T-helper 1 cell treated with Interleukin-12 subunit alpha and Interleukin-12 subunit beta and Interleukin-4 antibody, amounts not matched to agents 30 μg/mL and 1 μg/mL, for 36 hours (primary cell): ENCODE measurements around the gene DLGAP4.

Source experiments
- H3K27ac Mint-ChIP-seq: one replicate; pipeline ENCODE4 v1.8.0; 2021; ENCODE audit warnings: mild to moderate bottlenecking, mixed read lengths
- H3K27me3 Mint-ChIP-seq: one replicate; pipeline ENCODE4 v1.8.0; 2021; ENCODE audit warnings: low read depth, mixed read lengths
- H3K36me3 Mint-ChIP-seq: one replicate; pipeline ENCODE4 v1.8.0; 2021; ENCODE audit warnings: low read depth, mixed read lengths
- H3K4me1 Mint-ChIP-seq: one replicate; pipeline ENCODE4 v1.8.0; 2021; ENCODE audit warnings: low read depth, mixed read lengths
- H3K4me3 Mint-ChIP-seq: one replicate; pipeline ENCODE4 v1.8.0; 2021; ENCODE audit warnings: mild to moderate bottlenecking, moderate library complexity, mixed read lengths
- H3K9me3 Mint-ChIP-seq: one replicate; pipeline ENCODE4 v1.8.0; 2021; ENCODE audit warnings: mixed read lengths

The DLGAP4 gene

DNA sequence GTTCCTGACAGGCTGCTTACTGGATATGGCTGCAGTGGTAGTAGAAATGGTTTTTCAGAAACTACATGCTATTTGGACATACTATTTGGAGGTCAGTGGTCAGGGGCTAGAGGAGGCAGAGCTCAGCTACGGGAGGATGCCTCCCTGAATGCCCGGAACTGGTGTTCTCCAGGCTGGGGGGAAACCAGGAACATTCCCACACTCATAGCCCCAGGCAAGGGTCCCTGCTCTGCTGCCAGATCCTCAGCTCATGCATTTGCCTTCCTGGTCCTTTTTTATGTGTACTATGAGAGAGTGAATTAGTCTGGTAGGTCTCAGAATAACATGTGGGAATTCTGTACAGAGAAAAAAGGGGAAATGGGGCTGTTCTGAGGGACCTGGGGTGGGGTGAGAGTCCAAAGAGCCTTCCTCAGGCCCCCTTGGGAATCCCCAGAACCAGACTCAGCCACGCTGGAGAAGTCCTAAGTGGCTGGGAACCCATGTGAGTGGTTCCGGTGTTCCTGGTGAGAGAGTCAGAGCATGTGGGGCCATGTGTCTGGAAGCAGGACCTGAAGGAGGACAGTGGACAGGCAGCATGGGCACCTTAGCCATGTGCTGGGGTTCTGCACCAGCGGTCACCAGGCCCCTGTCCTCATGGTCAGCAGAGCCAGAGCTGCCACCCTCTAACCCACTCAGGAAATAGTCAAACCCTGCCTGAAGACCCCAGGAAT is 177.2 kb downstream of the DLGAP4 start:
- Mint-ChIP-seq H3K9me3 (no peaks in the 10 kb centered on the region), H3K4me3 (no peak overlapping the region), H3K27ac (no peak overlapping the region), H3K4me1 (peaks cover 11% of the 10 kb centered on the region), H3K27me3 (no peaks in the 10 kb centered on the region), H3K36me3 (peaks cover 7% of the 10 kb centered on the region)

DNA sequence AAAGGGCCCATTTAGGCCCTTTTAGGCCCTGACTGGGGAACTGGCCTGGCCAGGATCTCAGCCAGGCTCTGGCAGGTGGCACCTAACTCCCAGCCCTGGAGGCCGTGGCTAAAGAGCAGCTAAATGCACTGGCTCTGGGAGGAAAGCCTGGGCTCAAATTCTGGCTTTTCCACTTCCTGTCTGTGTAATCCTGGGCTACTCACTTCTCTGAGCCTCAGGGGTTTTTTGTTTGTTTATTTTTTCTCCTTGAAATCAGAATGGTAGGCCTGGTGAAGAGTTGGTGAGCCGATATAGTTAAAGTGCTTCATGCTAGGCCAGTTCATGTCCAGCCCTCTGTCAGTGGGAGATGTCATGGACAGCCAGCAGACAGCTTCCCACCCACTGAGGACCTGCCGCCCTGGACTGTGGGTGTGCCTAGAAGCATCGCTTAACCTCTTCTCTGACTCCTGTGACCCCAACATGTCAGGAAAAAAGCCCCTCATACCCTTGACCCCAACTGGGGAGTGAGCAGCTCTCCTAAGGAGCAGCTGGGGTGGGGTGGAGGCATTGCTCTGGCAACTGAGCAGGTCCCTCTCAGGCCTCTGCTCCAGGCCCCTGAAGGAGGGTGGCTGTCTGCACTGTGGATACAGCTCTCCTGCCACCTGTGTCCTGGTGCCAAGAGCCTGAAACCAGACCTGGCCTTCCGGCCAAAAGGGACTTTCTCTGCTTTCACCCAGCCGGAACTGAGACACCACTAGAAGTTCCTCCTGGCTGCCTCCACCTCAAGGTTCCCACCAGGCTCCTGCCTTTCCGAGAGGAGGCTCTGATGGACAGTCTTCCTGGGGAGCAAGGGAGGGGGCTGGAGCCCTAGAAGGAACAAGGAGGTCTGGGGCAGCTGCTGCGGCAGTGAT is 178.0 kb downstream of the DLGAP4 start:
- peaks cover 7% of the 10 kb centered on the region for H3K36me3 Mint-ChIP-seq
- peaks cover 13% of the 10 kb centered on the region for H3K4me1 Mint-ChIP-seq
- H3K27ac Mint-ChIP-seq = no peak overlapping the region
- H3K9me3 Mint-ChIP-seq = no peaks in the 10 kb centered on the region
- no peak overlapping the region for H3K4me3 Mint-ChIP-seq
- no peaks in the 10 kb centered on the region for H3K27me3 Mint-ChIP-seq

DNA sequence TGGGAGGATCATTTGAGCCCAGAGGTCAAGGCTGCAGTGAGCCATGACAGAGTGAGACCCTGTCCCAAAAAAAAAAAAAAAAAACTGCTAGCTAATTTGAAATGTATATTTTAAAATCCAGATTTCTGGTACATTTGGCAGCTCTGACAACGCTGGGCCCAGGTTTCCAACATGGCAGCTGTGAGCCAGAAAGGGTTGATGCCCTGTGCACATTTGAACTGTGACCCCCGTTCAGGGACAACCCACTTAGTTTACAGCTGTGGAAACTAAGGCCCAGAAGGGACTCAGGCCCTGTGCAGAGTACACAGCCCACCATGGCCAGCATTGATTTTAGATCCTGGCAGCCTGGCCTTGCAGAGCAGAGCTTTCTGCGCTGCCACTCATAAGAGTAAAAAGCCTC is 179.1 kb downstream of the DLGAP4 start:
- no peaks in the 10 kb centered on the region for H3K27me3 Mint-ChIP-seq
- no peak overlapping the region for H3K27ac Mint-ChIP-seq
- H3K4me1 Mint-ChIP-seq = peaks cover 13% of the 10 kb centered on the region
- no peak overlapping the region for H3K4me3 Mint-ChIP-seq
- H3K36me3 Mint-ChIP-seq = peaks cover 8% of the 10 kb centered on the region
- no peaks in the 10 kb centered on the region for H3K9me3 Mint-ChIP-seq

DNA sequence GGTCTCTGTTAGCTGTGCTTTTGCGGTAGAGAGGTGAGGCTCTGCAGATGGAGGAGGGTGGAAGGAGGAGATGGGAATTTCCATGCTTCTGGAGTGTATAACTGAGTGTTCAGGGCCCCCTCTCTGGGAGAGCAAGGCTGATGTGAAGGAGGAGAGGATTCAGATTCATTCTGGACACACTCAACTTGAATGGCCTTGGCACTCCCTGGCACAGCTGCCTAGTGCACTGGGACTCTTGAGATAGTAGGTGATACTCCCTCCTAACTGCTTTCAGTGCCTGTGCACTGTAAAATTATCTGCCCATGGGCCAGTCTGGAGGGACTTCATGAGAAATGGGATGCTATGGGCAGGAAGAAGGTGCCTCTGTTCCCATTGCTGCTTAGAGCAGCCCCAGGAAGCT is 180.9 kb downstream of the DLGAP4 start:
- no peak overlapping the region for H3K4me3 Mint-ChIP-seq
- H3K4me1 Mint-ChIP-seq = peaks cover 15% of the 10 kb centered on the region
- no peaks in the 10 kb centered on the region for H3K27me3 Mint-ChIP-seq
- H3K9me3 Mint-ChIP-seq = no peaks in the 10 kb centered on the region
- peaks cover 4% of the 10 kb centered on the region for H3K36me3 Mint-ChIP-seq
- H3K27ac Mint-ChIP-seq = no peak overlapping the region

DNA sequence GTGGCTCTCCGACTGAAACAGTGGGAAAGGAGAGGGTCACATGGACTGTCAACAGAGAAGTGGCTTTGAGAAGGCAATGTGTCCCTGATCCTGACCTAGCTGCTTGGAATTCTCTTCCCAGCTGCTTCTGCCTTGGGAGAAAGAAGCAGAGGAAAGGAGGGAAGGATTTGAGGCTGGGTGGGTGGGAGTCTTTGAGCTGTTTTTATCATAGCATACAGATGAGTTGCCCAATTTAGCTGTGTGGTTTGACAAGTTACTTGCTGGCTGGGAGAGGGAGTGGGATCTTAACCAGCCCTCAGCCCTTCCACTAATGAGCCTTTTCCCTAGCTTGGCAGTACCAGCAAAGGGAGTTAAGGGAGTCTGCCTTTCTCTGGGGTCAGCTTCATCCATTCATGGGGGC is 184.1 kb downstream of the DLGAP4 start:
- peaks cover 31% of the 10 kb centered on the region for H3K4me1 Mint-ChIP-seq
- H3K4me3 Mint-ChIP-seq = no peak overlapping the region
- H3K27ac Mint-ChIP-seq = no peak overlapping the region
- no peaks in the 10 kb centered on the region for H3K9me3 Mint-ChIP-seq
- no peaks in the 10 kb centered on the region for H3K27me3 Mint-ChIP-seq
- peaks cover 4% of the 10 kb centered on the region for H3K36me3 Mint-ChIP-seq

DNA sequence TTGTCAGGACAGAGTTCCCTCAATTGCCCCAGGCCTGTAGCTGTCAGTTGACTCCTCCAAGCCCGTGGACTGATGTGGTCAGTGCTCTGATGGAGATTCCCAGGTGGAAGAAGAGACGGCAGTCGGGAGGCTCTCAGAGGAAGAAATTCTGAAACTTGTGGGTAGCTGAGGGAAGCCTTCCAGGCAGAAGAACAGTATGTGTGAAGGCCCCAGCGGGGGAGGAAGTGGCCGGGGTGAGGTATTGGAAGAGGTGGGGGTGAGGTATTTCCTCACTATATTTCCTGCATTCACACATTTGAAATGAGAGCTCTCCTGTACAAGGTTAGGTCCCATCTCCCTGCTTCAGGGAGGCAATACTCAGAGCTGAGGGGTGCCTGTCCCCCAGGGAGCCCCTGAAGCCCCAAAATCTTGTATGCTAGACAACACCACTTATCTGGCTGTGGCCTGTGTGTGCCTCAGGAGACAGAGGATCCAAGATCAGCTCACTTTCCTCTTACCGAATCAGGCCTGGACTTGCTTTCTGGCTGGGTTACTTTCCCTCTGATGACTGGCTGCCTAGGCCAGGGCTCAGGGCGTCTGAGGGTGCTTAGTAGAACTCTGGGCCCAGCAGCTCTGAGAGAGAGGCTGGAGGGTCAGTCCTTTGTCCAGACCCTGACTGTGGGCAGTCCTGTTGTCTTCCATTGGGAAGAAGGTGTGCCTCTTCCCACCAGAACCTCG is 185.9 kb downstream of the DLGAP4 start:
- H3K27ac Mint-ChIP-seq = peak overlapping the region; percentile 84
- no peaks in the 10 kb centered on the region for H3K27me3 Mint-ChIP-seq
- H3K9me3 Mint-ChIP-seq = no peaks in the 10 kb centered on the region
- peaks cover 2% of the 10 kb centered on the region for H3K36me3 Mint-ChIP-seq
- H3K4me1 Mint-ChIP-seq = peaks cover 31% of the 10 kb centered on the region
- H3K4me3 Mint-ChIP-seq = peak overlapping the region; percentile 8

DNA sequence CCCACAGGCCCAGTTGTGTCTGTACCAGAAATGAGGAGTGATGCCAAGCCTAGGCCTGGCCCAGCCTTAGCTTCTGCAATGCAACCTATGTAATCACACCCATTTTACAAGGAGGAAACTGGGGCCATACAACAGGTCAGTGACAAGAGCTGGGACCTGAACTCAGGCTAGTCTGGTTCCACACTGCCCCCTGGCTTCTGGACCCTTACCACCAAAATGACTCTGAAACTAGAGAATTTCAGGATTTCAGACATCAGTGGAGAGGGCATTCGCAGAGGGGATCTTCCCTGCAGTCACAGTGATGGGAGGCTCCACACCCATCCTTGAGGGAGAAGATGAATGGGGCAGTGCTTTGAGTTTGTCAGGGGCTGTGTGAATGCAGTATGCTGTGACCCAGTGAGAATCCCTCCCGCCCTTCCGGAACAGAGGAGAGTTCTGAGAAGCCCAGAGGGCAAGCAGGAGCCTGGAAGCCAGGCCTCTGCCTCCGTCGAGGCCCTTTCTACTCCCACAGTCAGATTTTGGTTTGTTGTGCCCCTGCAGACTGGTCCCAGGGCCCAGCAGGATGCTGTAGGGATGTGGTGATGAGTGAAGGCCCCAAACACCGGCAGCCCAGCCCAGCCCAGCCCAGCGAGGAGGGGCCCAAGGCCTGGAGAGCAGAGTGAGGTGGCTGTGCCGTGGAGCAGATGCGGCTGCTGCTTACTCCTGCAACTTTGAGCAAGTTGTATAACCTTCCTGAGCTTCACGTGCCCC is 187.1 kb downstream of the DLGAP4 start:
- H3K36me3 Mint-ChIP-seq = peaks cover 5% of the 10 kb centered on the region
- no peak overlapping the region for H3K4me3 Mint-ChIP-seq
- H3K4me1 Mint-ChIP-seq = peaks cover 31% of the 10 kb centered on the region
- no peaks in the 10 kb centered on the region for H3K9me3 Mint-ChIP-seq
- H3K27ac Mint-ChIP-seq = no peak overlapping the region
- H3K27me3 Mint-ChIP-seq = no peaks in the 10 kb centered on the region

DNA sequence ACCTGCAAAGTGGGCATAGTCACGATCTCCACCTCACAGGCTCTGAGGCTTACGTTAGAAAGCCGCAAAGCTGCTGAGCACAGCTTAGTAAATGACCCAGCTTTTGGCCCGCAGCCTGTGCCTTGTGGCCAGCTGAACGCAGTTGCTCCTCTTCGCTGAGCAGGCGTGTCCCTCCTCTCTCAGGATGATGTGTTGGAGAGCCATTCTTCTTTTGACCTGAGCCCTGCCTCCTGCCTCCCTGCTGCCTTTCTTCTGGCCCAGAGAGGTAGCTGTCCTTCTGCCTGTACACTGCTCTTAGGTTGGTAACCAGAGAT is 187.6 kb downstream of the DLGAP4 start:
- no peaks in the 10 kb centered on the region for H3K9me3 Mint-ChIP-seq
- no peaks in the 10 kb centered on the region for H3K27me3 Mint-ChIP-seq
- H3K36me3 Mint-ChIP-seq = peaks cover 9% of the 10 kb centered on the region
- H3K27ac Mint-ChIP-seq = peak overlapping the region; percentile 36
- no peak overlapping the region for H3K4me3 Mint-ChIP-seq
- peaks cover 31% of the 10 kb centered on the region for H3K4me1 Mint-ChIP-seq

DNA sequence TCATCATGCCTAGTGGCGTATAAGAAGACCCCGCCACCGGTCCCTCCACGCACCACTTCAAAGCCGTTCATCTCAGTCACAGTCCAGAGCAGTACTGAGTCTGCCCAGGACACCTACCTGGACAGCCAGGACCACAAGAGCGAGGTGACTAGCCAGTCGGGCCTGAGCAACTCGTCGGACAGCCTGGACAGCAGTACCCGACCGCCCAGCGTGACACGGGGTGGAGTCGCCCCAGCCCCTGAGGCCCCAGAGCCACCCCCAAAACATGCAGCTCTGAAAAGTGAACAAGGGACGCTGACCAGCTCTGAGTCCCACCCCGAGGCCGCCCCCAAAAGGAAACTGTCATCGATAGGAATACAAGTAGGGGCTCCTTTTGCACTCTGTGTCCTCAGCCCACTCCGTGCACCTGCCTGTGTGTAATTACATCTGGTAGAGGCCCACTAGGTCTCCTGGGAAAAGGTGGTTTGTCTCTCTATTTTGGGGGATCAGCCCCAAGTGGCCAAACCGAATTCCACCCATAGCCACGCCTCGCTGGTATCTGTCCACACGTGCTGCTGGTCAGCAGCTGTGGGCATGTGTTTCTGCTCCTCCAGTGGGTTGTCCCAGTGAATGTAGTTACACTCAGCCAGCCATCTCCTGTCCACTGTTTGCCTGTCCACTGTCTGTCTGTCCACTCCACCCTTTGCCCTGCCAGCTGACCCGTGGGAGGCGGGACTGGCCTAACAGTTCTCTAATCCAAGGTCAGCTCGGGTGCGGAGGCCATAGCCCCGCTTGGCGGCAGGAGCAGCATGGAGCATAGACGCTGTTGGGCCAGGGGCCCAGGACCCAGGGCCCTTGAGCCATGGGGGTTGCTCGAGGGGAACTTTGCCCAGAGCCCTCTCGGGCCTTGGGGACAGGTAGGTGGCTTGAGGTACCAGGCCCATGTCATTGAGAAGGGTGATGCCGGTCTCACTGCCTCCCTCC is 190.8 kb downstream of the DLGAP4 start:
- Mint-ChIP-seq H3K9me3 (no peaks in the 10 kb centered on the region), H3K4me1 (peaks cover 17% of the 10 kb centered on the region), H3K4me3 (no peak overlapping the region), H3K27me3 (no peaks in the 10 kb centered on the region), H3K36me3 (peaks cover 15% of the 10 kb centered on the region), H3K27ac (no peak overlapping the region)

DNA sequence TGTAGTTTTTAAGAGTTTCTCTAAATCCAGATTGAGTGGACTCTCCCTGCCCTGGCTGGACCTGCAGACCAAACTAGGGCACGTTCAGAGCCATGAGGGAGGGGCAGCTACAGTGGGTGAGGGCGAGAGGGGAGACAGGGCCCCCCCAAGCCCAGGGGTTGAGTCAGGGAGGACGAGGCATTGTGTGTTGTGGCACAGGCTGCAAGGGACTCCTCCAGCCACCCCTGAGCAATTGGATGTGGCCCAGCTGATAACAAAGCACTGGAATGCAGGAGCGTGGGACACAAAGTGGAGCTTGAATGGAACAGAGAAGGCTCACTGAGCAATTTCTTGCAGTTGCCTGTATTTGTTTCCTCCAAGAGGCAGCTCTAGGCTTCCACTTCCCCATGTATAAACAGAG is 191.7 kb downstream of the DLGAP4 start:
- H3K9me3 Mint-ChIP-seq = no peaks in the 10 kb centered on the region
- H3K27ac Mint-ChIP-seq = no peak overlapping the region
- peaks cover 18% of the 10 kb centered on the region for H3K36me3 Mint-ChIP-seq
- peaks cover 9% of the 10 kb centered on the region for H3K4me1 Mint-ChIP-seq
- H3K4me3 Mint-ChIP-seq = no peak overlapping the region
- H3K27me3 Mint-ChIP-seq = no peaks in the 10 kb centered on the region

DNA sequence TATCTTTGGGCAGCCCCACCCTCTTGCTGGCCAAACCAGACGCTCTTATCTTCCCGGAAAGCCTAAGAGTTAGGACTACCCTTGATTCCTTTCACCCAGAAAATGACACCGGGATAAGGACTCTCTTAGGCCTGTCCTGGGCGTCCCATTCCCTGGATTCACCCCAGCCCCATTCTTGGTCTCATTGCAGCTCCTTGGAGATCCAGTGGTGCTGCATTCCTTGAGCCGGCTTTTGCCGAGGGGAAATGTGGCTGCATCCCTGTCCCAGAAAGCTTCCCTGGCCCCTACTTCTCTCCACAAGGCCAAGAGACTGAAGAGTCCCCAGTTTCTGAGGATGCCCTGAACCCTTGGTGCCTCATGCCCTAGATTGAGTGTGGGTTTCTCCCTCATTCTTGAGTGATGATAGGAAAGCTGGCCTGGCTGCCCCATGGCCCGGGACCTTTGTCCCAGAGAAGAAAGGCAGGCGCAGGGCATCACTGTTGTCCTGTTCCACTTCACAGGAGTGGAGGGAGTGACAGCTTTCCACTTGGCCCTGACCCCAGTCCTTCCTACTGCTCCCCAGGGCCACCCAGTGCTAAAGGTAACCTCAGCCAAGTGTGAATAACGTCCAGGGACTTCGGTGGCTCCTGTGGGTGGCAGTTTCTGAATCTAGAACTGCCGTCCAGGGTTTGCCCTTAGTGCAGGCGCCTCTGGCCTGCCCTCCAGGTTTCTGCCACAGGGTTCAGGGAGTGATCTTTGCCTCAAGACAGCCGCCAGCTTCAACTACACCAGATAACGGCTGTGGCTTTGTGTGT is 192.4 kb downstream of the DLGAP4 start:
- Mint-ChIP-seq H3K27me3 (no peaks in the 10 kb centered on the region), H3K36me3 (peaks cover 20% of the 10 kb centered on the region), H3K27ac (no peak overlapping the region), H3K4me3 (no peak overlapping the region), H3K9me3 (no peaks in the 10 kb centered on the region), H3K4me1 (peaks cover 3% of the 10 kb centered on the region)

DNA sequence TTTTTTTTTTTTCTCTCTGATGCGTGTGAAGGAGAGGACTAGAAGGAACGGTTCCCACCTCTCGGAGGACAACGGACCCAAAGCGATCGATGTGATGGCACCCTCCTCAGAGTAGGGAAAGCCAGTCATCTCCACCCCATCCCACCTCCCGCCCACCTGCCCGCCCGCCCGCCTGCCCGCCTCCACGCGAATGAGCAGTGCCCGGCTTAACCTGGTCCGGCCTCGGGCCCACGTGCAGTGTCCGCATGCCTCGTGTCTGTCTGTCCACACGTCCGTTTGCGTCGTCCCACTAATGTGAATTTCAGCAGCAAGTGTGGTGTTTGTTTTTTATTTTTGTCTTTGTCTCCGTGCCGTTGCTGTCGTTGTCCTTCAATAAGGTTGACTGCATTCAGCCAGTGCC is 193.1 kb downstream of the DLGAP4 start:
- H3K36me3 Mint-ChIP-seq = peaks cover 22% of the 10 kb centered on the region
- no peaks in the 10 kb centered on the region for H3K4me1 Mint-ChIP-seq
- H3K27me3 Mint-ChIP-seq = no peaks in the 10 kb centered on the region
- no peaks in the 10 kb centered on the region for H3K9me3 Mint-ChIP-seq
- no peak overlapping the region for H3K27ac Mint-ChIP-seq
- no peak overlapping the region for H3K4me3 Mint-ChIP-seq
